Heart left ventricle (tissue), 13 donors: Measurements from ENCODE around the gene KDM2A.

Experiments
- POLR2A ChIP-seq, 2 donors: fragments of 450-650 bp; IDR thresholded peaks; one replicate each; pipeline ENCODE4 v1.6.1; 2017; ENCODE audit warnings: antibody characterized with exemption in 2 of 2, mild to moderate bottlenecking in 2 of 2, moderate library complexity in 2 of 2
- TF ChIP-seq, protein P1 (sequence below), 12 donors: fragments of 200-600 bp; sonication (generic) in 4 of 12; IDR thresholded peaks; one replicate each; pipeline versions ENCODE4 v1.5.0 to v1.8.0; 2018 to 2022; ENCODE audit warnings: antibody characterized with exemption in 12 of 12, mild to moderate bottlenecking in 5 of 12
- donor health status: ischemic (EF 13 %, LVEDD 7.1; RV severe dilation, severe dysfunction).
- donor health status: DM: no; HTN: yes; CAD: no.
- donor health status: DM: no; HTN: no; CAD: no.
- donor health status: ischemic (EF 25% LVEDD 6.9; RV normal size, moderate dysfunction).
- donor health status: ischemic (EF 25% LVEDD 5.7; RV mildly dilated, moderate dysfunction).
- donor health status: ischemic (EF 35%, LVEDD 5.7; RV mildly dilated, moderate dysfunction).
- donor health status: nonischemic (EF 11% LVEDD 7.7; RV severe dilation, severe dysfunction).
- donor health status: DM: yes; HTN: yes; CAD: no.
- donor health status: PGD.
- donor health status: ischemic (EF 29% LVEDD 5.4; RV normal size, mild dysfunction).
- donor health status: nonischemic (EF 23%, LVEDD 6.1; RV moderate dilation, normal function).

- TF ChIP-seq, protein P1, sequence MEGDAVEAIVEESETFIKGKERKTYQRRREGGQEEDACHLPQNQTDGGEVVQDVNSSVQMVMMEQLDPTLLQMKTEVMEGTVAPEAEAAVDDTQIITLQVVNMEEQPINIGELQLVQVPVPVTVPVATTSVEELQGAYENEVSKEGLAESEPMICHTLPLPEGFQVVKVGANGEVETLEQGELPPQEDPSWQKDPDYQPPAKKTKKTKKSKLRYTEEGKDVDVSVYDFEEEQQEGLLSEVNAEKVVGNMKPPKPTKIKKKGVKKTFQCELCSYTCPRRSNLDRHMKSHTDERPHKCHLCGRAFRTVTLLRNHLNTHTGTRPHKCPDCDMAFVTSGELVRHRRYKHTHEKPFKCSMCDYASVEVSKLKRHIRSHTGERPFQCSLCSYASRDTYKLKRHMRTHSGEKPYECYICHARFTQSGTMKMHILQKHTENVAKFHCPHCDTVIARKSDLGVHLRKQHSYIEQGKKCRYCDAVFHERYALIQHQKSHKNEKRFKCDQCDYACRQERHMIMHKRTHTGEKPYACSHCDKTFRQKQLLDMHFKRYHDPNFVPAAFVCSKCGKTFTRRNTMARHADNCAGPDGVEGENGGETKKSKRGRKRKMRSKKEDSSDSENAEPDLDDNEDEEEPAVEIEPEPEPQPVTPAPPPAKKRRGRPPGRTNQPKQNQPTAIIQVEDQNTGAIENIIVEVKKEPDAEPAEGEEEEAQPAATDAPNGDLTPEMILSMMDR (IDR thresholded peaks at IDR 0.05), result peak; percentile 19 to 67 (median 54)
- TF ChIP-seq POLR2A (IDR thresholded peaks at IDR 0.05), result peak in 1 of 2 donors; percentile 48
Observed at GRCh38 chr11:67288452-67289225, 169.6 kb downstream of the KDM2A start.
